ENCODE measurements around the gene SLC35B2. TPM values are rescaled to one million over a fixed set of nuclear protein-coding genes. Genes with fewer than 3 reads are reported as not detected.
A peak's percentile ranks its signal among the peaks of the same experiment; 100 is the strongest.

The SLC35B2 gene
- total and polyA plus RNA-seq, 2 donors from 2014 or later = 45.1 to 49.5 TPM

- Histone ChIP-seq H3K9ac (ENCODE audit: low read length in 3 of 3) (no peak overlapping the region), H3K4me1 (ENCODE audit: control insufficient read depth in 2 of 3, insufficient read depth in 2 of 3, low read depth in 1 of 3, low read length in 3 of 3) (peaks cover 0 to 8% (median 4%) of the 10 kb centered on the region in 3 donors), H3K4me3 (ENCODE audit: low read length in 3 of 3) (no peak overlapping the region), H3K27me3 (ENCODE audit: control insufficient read depth, insufficient read depth, low read length) (peaks cover 12% of the 10 kb centered on the region), H3K9me3 (ENCODE audit: control insufficient read depth in 2 of 3, insufficient read depth in 1 of 3, low read length in 3 of 3) (no peaks in the 10 kb centered on the region), H3K27ac (ENCODE audit: low read depth in 2 of 2, low read length in 2 of 2) (no peak overlapping the region), H3K36me3 (ENCODE audit: control insufficient read depth in 2 of 3, insufficient read depth in 3 of 3, low read length in 3 of 3) (no peaks in the 10 kb centered on the region)
- FAIRE-seq (no peak), DNase-seq (no peak)
- intact Hi-C loops (cut with DNase I) = no loop called here
- no peak for TF ChIP-seq CTCF (IDR thresholded peaks at IDR 0.05; ENCODE audit: borderline replicate concordance, extremely low read depth, insufficient read depth)
These were observed 12.0 kb upstream of the SLC35B2 start for GRCh38 chr6:44269178-44269920.

GRCh38 chr6:44268095-44268628, 10.8 kb upstream of the SLC35B2 start:
- Histone ChIP-seq H3K27me3 (ENCODE audit: control insufficient read depth, insufficient read depth, low read length) (peaks cover 12% of the 10 kb centered on the region), H3K9me3 (ENCODE audit: control insufficient read depth in 2 of 3, insufficient read depth in 1 of 3, low read length in 3 of 3) (no peaks in the 10 kb centered on the region), H3K4me1 (ENCODE audit: control insufficient read depth in 2 of 3, insufficient read depth in 2 of 3, low read depth in 1 of 3, low read length in 3 of 3) (peaks cover 2 to 16% (median 16%) of the 10 kb centered on the region in 3 donors), H3K27ac (ENCODE audit: low read depth in 2 of 2, low read length in 2 of 2) (no peak overlapping the region), H3K9ac (ENCODE audit: low read length in 3 of 3) (no peak overlapping the region), H3K36me3 (ENCODE audit: control insufficient read depth in 2 of 3, insufficient read depth in 3 of 3, low read length in 3 of 3) (no peaks in the 10 kb centered on the region), H3K4me3 (ENCODE audit: low read length in 3 of 3) (no peak overlapping the region)
- DNase-seq (peak in 4 of 5 donors; percentile 78 to 83 (median 79)), FAIRE-seq (no peak)
- TF ChIP-seq CTCF (IDR thresholded peaks at IDR 0.05; ENCODE audit: borderline replicate concordance, extremely low read depth, insufficient read depth) = peak; percentile 93
- intact Hi-C loops (cut with DNase I) = no loop called here

GRCh38 chr6:44267252-44267651, 9.9 kb upstream of the SLC35B2 start:
- FAIRE-seq = no peak
- intact Hi-C loops (cut with DNase I) = no loop called here
- peaks cover 2 to 25% (median 22%) of the 10 kb centered on the region in 3 donors for H3K4me1 ChIP-seq (ENCODE audit: control insufficient read depth in 2 of 3, insufficient read depth in 2 of 3, low read depth in 1 of 3, low read length in 3 of 3)
- no peak for DNase-seq
- no peaks in the 10 kb centered on the region for H3K36me3 ChIP-seq (ENCODE audit: control insufficient read depth in 2 of 3, insufficient read depth in 3 of 3, low read length in 3 of 3)
- no peaks in the 10 kb centered on the region for H3K9me3 ChIP-seq (ENCODE audit: control insufficient read depth in 2 of 3, insufficient read depth in 1 of 3, low read length in 3 of 3)
- H3K27me3 ChIP-seq (ENCODE audit: control insufficient read depth, insufficient read depth, low read length) = peaks cover 12% of the 10 kb centered on the region
- no peak overlapping the region for H3K4me3 ChIP-seq (ENCODE audit: low read length in 3 of 3)
- no peak for TF ChIP-seq CTCF (IDR thresholded peaks at IDR 0.05; ENCODE audit: borderline replicate concordance, extremely low read depth, insufficient read depth)
- H3K27ac ChIP-seq (ENCODE audit: low read depth in 2 of 2, low read length in 2 of 2) = no peak overlapping the region
- H3K9ac ChIP-seq (ENCODE audit: low read length in 3 of 3) = no peak overlapping the region
